ENCODE results near the gene PSMA1.

DNA sequence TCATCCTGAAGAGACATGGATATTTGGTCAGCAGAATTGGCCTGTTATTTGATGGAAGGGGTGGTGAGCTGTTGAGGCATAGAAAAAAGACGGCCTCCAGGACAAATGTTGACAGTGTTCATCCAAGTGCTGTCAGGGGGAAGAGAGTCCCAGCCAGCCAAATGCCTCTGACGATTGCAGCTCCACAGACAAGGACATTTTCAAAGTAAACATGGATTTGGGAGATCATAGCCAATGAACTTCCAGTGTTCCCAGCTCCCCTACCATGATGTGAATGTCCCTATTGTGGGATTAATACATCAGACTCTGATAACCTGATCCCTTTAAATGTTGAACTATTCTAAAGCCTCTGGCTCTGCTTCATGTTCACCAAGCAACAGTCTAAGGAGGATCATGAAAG lies 31.2 kb upstream of the PSMA1 start:
- TF ChIP-seq, protein P1, sequence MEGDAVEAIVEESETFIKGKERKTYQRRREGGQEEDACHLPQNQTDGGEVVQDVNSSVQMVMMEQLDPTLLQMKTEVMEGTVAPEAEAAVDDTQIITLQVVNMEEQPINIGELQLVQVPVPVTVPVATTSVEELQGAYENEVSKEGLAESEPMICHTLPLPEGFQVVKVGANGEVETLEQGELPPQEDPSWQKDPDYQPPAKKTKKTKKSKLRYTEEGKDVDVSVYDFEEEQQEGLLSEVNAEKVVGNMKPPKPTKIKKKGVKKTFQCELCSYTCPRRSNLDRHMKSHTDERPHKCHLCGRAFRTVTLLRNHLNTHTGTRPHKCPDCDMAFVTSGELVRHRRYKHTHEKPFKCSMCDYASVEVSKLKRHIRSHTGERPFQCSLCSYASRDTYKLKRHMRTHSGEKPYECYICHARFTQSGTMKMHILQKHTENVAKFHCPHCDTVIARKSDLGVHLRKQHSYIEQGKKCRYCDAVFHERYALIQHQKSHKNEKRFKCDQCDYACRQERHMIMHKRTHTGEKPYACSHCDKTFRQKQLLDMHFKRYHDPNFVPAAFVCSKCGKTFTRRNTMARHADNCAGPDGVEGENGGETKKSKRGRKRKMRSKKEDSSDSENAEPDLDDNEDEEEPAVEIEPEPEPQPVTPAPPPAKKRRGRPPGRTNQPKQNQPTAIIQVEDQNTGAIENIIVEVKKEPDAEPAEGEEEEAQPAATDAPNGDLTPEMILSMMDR (tag by site-specific recombination; IDR thresholded peaks at IDR 0.05), result no peak
- TF ChIP-seq, protein P2, sequence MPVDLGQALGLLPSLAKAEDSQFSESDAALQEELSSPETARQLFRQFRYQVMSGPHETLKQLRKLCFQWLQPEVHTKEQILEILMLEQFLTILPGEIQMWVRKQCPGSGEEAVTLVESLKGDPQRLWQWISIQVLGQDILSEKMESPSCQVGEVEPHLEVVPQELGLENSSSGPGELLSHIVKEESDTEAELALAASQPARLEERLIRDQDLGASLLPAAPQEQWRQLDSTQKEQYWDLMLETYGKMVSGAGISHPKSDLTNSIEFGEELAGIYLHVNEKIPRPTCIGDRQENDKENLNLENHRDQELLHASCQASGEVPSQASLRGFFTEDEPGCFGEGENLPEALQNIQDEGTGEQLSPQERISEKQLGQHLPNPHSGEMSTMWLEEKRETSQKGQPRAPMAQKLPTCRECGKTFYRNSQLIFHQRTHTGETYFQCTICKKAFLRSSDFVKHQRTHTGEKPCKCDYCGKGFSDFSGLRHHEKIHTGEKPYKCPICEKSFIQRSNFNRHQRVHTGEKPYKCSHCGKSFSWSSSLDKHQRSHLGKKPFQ (tag by site-specific recombination; IDR thresholded peaks at IDR 0.05), result no peak
- no peak for TF ChIP-seq ZBTB7A (tag by site-specific recombination; IDR thresholded peaks at IDR 0.05; ENCODE audit: low read depth)
- TF ChIP-seq SALL2 (tag by site-specific recombination; IDR thresholded peaks at IDR 0.05; ENCODE audit: borderline replicate concordance), result no peak
- TF ChIP-seq, protein P3, sequence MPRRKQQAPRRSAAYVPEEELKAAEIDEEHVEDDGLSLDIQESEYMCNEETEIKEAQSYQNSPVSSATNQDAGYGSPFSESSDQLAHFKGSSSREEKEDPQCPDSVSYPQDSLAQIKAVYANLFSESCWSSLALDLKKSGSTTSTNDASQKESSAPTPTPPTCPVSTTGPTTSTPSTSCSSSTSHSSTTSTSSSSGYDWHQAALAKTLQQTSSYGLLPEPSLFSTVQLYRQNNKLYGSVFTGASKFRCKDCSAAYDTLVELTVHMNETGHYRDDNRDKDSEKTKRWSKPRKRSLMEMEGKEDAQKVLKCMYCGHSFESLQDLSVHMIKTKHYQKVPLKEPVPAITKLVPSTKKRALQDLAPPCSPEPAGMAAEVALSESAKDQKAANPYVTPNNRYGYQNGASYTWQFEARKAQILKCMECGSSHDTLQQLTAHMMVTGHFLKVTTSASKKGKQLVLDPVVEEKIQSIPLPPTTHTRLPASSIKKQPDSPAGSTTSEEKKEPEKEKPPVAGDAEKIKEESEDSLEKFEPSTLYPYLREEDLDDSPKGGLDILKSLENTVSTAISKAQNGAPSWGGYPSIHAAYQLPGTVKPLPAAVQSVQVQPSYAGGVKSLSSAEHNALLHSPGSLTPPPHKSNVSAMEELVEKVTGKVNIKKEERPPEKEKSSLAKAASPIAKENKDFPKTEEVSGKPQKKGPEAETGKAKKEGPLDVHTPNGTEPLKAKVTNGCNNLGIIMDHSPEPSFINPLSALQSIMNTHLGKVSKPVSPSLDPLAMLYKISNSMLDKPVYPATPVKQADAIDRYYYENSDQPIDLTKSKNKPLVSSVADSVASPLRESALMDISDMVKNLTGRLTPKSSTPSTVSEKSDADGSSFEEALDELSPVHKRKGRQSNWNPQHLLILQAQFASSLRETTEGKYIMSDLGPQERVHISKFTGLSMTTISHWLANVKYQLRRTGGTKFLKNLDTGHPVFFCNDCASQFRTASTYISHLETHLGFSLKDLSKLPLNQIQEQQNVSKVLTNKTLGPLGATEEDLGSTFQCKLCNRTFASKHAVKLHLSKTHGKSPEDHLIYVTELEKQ (tag by site-specific recombination; IDR thresholded peaks at IDR 0.05; ENCODE audit: borderline replicate concordance), result no peak
- TF ChIP-seq, protein P4, sequence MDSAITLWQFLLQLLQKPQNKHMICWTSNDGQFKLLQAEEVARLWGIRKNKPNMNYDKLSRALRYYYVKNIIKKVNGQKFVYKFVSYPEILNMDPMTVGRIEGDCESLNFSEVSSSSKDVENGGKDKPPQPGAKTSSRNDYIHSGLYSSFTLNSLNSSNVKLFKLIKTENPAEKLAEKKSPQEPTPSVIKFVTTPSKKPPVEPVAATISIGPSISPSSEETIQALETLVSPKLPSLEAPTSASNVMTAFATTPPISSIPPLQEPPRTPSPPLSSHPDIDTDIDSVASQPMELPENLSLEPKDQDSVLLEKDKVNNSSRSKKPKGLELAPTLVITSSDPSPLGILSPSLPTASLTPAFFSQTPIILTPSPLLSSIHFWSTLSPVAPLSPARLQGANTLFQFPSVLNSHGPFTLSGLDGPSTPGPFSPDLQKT (IDR thresholded peaks at IDR 0.05; ENCODE audit: borderline replicate concordance, low read depth, low read length), result no peak
- TF ChIP-seq ZNF350 (tag by site-specific recombination; IDR thresholded peaks at IDR 0.05), result no peak
